ENCODE results near the gene RPS6KB2. TPM values are rescaled to one million over a fixed set of nuclear protein-coding genes. Genes with fewer than 3 reads are reported as not detected.
"Not testable (repeated sequence)": the region's sequence is repeated elsewhere in the genome, so short reads cannot be mapped to it uniquely, and the experiment has no call there.

The RPS6KB2 gene
- total RNA-seq, 1 donor, result 52.1 TPM

GRCh38 chr11:67468759-67469507, 40.6 kb downstream of the RPS6KB2 start, which contains the start of gene TMEM134:
TSS of gene TMEM134 (minus strand) at chr11:67469251. CDS start at chr11:67469192, 59 bp downstream.
- Histone ChIP-seq H3K4me3 (ENCODE audit: low read length) (peak within 1 kb of the TSS; percentile 62), H3K27me3 (ENCODE audit: insufficient read depth, low read length) (no peaks in the 10 kb centered on the region), H3K9me3 (ENCODE audit: low read depth, low read length) (no peaks in the 10 kb centered on the region), H3K4me1 (ENCODE audit: insufficient read depth, low read length) (peaks cover 48% of the 10 kb centered on the region)

- H3K4me3 ChIP-seq (ENCODE audit: low read length), result peak overlapping the region; percentile 51
- peaks cover 42% of the 10 kb centered on the region for H3K4me1 ChIP-seq (ENCODE audit: insufficient read depth, low read length)
- H3K27me3 ChIP-seq (ENCODE audit: insufficient read depth, low read length), result no peaks in the 10 kb centered on the region
- H3K9me3 ChIP-seq (ENCODE audit: low read depth, low read length), result no peaks in the 10 kb centered on the region
These were observed 41.2 kb downstream of the RPS6KB2 start for GRCh38 chr11:67469508-67469811.

- Histone ChIP-seq H3K4me1 (ENCODE audit: insufficient read depth, low read length) (peaks cover 37% of the 10 kb centered on the region), H3K27me3 (ENCODE audit: insufficient read depth, low read length) (no peaks in the 10 kb centered on the region), H3K9me3 (ENCODE audit: low read depth, low read length) (no peaks in the 10 kb centered on the region), H3K4me3 (ENCODE audit: low read length) (no peak overlapping the region)
These were observed 42.2 kb downstream of the RPS6KB2 start for GRCh38 chr11:67470337-67471002.

GRCh38 chr11:67472882-67473281, 44.6 kb downstream of the RPS6KB2 start:
- no peaks in the 10 kb centered on the region for H3K27me3 ChIP-seq (ENCODE audit: insufficient read depth, low read length)
- H3K4me1 ChIP-seq (ENCODE audit: insufficient read depth, low read length), result peaks cover 16% of the 10 kb centered on the region
- no peaks in the 10 kb centered on the region for H3K9me3 ChIP-seq (ENCODE audit: low read depth, low read length)
- no peak overlapping the region for H3K4me3 ChIP-seq (ENCODE audit: low read length)

- not testable (repeated sequence) for H3K9me3 ChIP-seq (ENCODE audit: low read depth, low read length); H3K4me3 ChIP-seq (ENCODE audit: low read length); H3K4me1 ChIP-seq (ENCODE audit: insufficient read depth, low read length); H3K27me3 ChIP-seq (ENCODE audit: insufficient read depth, low read length)
These were observed 48.4 kb downstream of the RPS6KB2 start for GRCh38 chr11:67476692-67477091.

- H3K4me1 ChIP-seq (ENCODE audit: insufficient read depth, low read length), result peaks cover 10% of the 10 kb centered on the region
- not testable (repeated sequence) for H3K4me3 ChIP-seq (ENCODE audit: low read length); H3K27me3 ChIP-seq (ENCODE audit: insufficient read depth, low read length); H3K9me3 ChIP-seq (ENCODE audit: low read depth, low read length)
These were observed 49.2 kb downstream of the RPS6KB2 start for GRCh38 chr11:67477344-67478050.

- peak overlapping the region; percentile 63 for H3K4me3 ChIP-seq (ENCODE audit: low read length)
- H3K27me3 ChIP-seq (ENCODE audit: insufficient read depth, low read length), result no peaks in the 10 kb centered on the region
- peaks cover 52% of the 10 kb centered on the region for H3K4me1 ChIP-seq (ENCODE audit: insufficient read depth, low read length)
- H3K9me3 ChIP-seq (ENCODE audit: low read depth, low read length), result no peaks in the 10 kb centered on the region
These were observed 54.1 kb downstream of the RPS6KB2 start for GRCh38 chr11:67482275-67482826.

- H3K4me1 ChIP-seq (ENCODE audit: insufficient read depth, low read length), result peaks cover 59% of the 10 kb centered on the region
- no peaks in the 10 kb centered on the region for H3K27me3 ChIP-seq (ENCODE audit: insufficient read depth, low read length)
- H3K4me3 ChIP-seq (ENCODE audit: low read length), result peak within 1 kb of the TSS; percentile 63
- H3K9me3 ChIP-seq (ENCODE audit: low read depth, low read length), result no peaks in the 10 kb centered on the region
These were observed 54.8 kb downstream of the RPS6KB2 start, which contains the start of gene AIP for GRCh38 chr11:67482827-67483798. TSS of gene AIP (plus strand) at chr11:67483026. CDS start at chr11:67483159, 133 bp downstream.

- Histone ChIP-seq H3K4me3 (ENCODE audit: low read length) (peak overlapping the region; percentile 63), H3K9me3 (ENCODE audit: low read depth, low read length) (no peaks in the 10 kb centered on the region), H3K27me3 (ENCODE audit: insufficient read depth, low read length) (no peaks in the 10 kb centered on the region), H3K4me1 (ENCODE audit: insufficient read depth, low read length) (peaks cover 61% of the 10 kb centered on the region)
These were observed 55.8 kb downstream of the RPS6KB2 start for GRCh38 chr11:67483831-67484665.

GRCh38 chr11:67484847-67485311, 56.6 kb downstream of the RPS6KB2 start:
- H3K9me3 ChIP-seq (ENCODE audit: low read depth, low read length), result no peaks in the 10 kb centered on the region
- no peaks in the 10 kb centered on the region for H3K27me3 ChIP-seq (ENCODE audit: insufficient read depth, low read length)
- H3K4me1 ChIP-seq (ENCODE audit: insufficient read depth, low read length), result peaks cover 61% of the 10 kb centered on the region
- H3K4me3 ChIP-seq (ENCODE audit: low read length), result peak overlapping the region; percentile 17

Other genes with a start within 250 kb of the RPS6KB2 start
- 185 TPM for gene GRK2, start 162.0 kb upstream of the RPS6KB2 start, total RNA-seq
- gene ANKRD13D, start 139.2 kb upstream of the RPS6KB2 start, total RNA-seq, result 48.4 TPM
- 4.6 TPM for gene SSH3, start 125.0 kb upstream of the RPS6KB2 start, total RNA-seq
- 33.9 TPM for gene POLD4, start 74.9 kb upstream of the RPS6KB2 start, total RNA-seq
- gene CLCF1, start 54.9 kb upstream of the RPS6KB2 start, total RNA-seq, result 11.0 TPM
- 7.8 TPM for gene RAD9A, start 36.5 kb upstream of the RPS6KB2 start, total RNA-seq
- gene PPP1CA, start 26.6 kb upstream of the RPS6KB2 start, total RNA-seq, result 126 TPM
- gene TBC1D10C, start 24.4 kb upstream of the RPS6KB2 start, total RNA-seq, result 51.6 TPM
- 3.3 TPM for gene CARNS1, start 12.8 kb upstream of the RPS6KB2 start, total RNA-seq
- 137 TPM for gene PTPRCAP, start 9.2 kb downstream of the RPS6KB2 start, total RNA-seq
- 28.1 TPM for gene CORO1B, start 15.0 kb downstream of the RPS6KB2 start, total RNA-seq
- not detected for gene GPR152, start 24.2 kb downstream of the RPS6KB2 start, total RNA-seq
- 2.6 TPM for gene CABP4, start 26.9 kb downstream of the RPS6KB2 start, total RNA-seq
- 18.4 TPM for gene TMEM134, start 40.8 kb downstream of the RPS6KB2 start, total RNA-seq
- gene AIP, start 54.5 kb downstream of the RPS6KB2 start, total RNA-seq, result 77.2 TPM
- 62.0 TPM for gene PITPNM1, start 76.9 kb downstream of the RPS6KB2 start, total RNA-seq
- 9.7 TPM for gene CDK2AP2, start 79.7 kb downstream of the RPS6KB2 start, total RNA-seq
- not detected for gene CABP2, start 95.0 kb downstream of the RPS6KB2 start, total RNA-seq
- gene GSTP1, start 155.3 kb downstream of the RPS6KB2 start, total RNA-seq, result 294 TPM
- gene NDUFV1, start 178.4 kb downstream of the RPS6KB2 start, total RNA-seq, result 90.1 TPM
- gene NUDT8, start 201.4 kb downstream of the RPS6KB2 start, total RNA-seq, result 2.3 TPM
- not detected for gene TBX10, start 211.3 kb downstream of the RPS6KB2 start, total RNA-seq
- 0.31 TPM for gene ACY3, start 222.2 kb downstream of the RPS6KB2 start, total RNA-seq
- gene ALDH3B2, start 246.1 kb downstream of the RPS6KB2 start, total RNA-seq, result not detected